Osteoblast (primary cell): ENCODE results near the gene TEX2. TPM values are rescaled to one million over a fixed set of nuclear protein-coding genes. Genes with fewer than 3 reads are reported as not detected.

Source experiments
- DNase-seq: peaks from one replicate; pipeline ENCODE4 v3.0.0; 2011; ENCODE audit warnings: low spot score, mixed read lengths; ENCODE audit not compliant: insufficient read length; ENCODE audit errors: missing footprints
- H2AFZ ChIP-seq: 2 replicates; pipeline ENCODE4 v1.6.0; 2011; ENCODE audit warnings: mild to moderate bottlenecking, low read length
- H3K27ac ChIP-seq: 2 replicates; pipeline ENCODE4 v1.5.1; 2011; ENCODE audit warnings: mild to moderate bottlenecking, low read depth, low read length, moderate library complexity
- H3K27me3 ChIP-seq: 2 replicates; pipeline ENCODE4 v1.6.0; 2012; ENCODE audit warnings: mild to moderate bottlenecking, control low read depth, inconsistent platforms, low read length, moderate library complexity; ENCODE audit not compliant: insufficient read depth
- H3K36me3 ChIP-seq: 2 replicates; pipeline ENCODE4 v1.5.1; 2011; ENCODE audit warnings: mild to moderate bottlenecking, low read length, control low read depth, moderate library complexity; ENCODE audit not compliant: insufficient read depth
- H3K4me1 ChIP-seq: 2 replicates; pipeline ENCODE4 v1.5.1; 2011; ENCODE audit warnings: mild to moderate bottlenecking, low read length, control low read depth, moderate library complexity; ENCODE audit not compliant: insufficient read depth
- H3K4me2 ChIP-seq: 2 replicates; pipeline ENCODE4 v1.6.0; 2011; ENCODE audit warnings: mild to moderate bottlenecking, low read length; ENCODE audit not compliant: insufficient read depth
- H3K4me3 ChIP-seq: fragments of 200-600 bp; sonication (generic); 3 replicates; pipeline ENCODE4 v1.5.1; 2012; ENCODE audit warnings: mild to moderate bottlenecking, low read length, inconsistent platforms; ENCODE audit not compliant: insufficient read depth
- H3K79me2 ChIP-seq: 2 replicates; pipeline ENCODE4 v1.6.0; 2012; ENCODE audit warnings: mild to moderate bottlenecking, low read length, control low read depth, inconsistent platforms; ENCODE audit not compliant: insufficient read depth
- H3K9me3 ChIP-seq: 2 replicates; pipeline ENCODE4 v1.5.1; 2011; ENCODE audit warnings: low read depth, low read length, control low read depth
- H4K20me1 ChIP-seq: 2 replicates; pipeline ENCODE4 v1.6.0; 2012; ENCODE audit warnings: mild to moderate bottlenecking, low read length, control low read depth; ENCODE audit not compliant: insufficient read depth
- total RNA-seq: library from RNA; depleted of rRNA; stranded (reverse); fragments of >200 nt; gene quantifications from 2 replicates; pipeline ENCODE4 v1.2.3, GENCODE V29; 2012
- TF ChIP-seq, protein P1 (sequence below): IDR thresholded peaks from 2 replicates; pipeline ENCODE4 v1.5.1; 2011; ENCODE audit warnings: mild to moderate bottlenecking, low read depth, low read length, moderate library complexity; ENCODE audit errors: extremely low read depth

The TEX2 gene
- total RNA-seq, 1 donor, result 17.7 TPM

DNA sequence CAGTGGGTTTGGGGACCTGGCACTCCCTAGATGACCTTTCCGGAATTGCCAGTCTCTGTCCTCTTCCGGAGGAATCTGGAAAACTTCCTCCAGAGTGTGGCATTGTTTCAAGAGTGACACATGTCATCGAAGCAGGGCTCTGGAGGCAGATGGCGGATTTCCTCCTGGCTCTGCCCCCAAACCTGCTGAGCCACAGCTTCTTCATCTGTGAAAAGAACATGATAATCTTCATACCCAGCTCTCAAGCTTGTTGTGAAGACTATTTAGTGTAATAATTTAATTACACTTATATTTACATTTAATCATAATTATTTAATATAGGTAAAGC lies 19.7 kb upstream of the TEX2 start:
- H4K20me1 ChIP-seq, result no peaks in the 10 kb centered on the region
- no peaks in the 10 kb centered on the region for H3K4me1 ChIP-seq
- H3K9me3 ChIP-seq, result no peaks in the 10 kb centered on the region
- TF ChIP-seq, protein P1, sequence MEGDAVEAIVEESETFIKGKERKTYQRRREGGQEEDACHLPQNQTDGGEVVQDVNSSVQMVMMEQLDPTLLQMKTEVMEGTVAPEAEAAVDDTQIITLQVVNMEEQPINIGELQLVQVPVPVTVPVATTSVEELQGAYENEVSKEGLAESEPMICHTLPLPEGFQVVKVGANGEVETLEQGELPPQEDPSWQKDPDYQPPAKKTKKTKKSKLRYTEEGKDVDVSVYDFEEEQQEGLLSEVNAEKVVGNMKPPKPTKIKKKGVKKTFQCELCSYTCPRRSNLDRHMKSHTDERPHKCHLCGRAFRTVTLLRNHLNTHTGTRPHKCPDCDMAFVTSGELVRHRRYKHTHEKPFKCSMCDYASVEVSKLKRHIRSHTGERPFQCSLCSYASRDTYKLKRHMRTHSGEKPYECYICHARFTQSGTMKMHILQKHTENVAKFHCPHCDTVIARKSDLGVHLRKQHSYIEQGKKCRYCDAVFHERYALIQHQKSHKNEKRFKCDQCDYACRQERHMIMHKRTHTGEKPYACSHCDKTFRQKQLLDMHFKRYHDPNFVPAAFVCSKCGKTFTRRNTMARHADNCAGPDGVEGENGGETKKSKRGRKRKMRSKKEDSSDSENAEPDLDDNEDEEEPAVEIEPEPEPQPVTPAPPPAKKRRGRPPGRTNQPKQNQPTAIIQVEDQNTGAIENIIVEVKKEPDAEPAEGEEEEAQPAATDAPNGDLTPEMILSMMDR, result no peak
- no peak overlapping the region for H3K4me3 ChIP-seq
- DNase-seq, result peak; percentile 13
- H3K27me3 ChIP-seq, result no peaks in the 10 kb centered on the region
- H3K4me2 ChIP-seq, result no peak overlapping the region
- no peaks in the 10 kb centered on the region for H3K36me3 ChIP-seq
- H3K79me2 ChIP-seq, result no peaks in the 10 kb centered on the region
- H2AFZ ChIP-seq, result no peak overlapping the region
- H3K27ac ChIP-seq, result no peak overlapping the region

GRCh38 chr17:64281962-64282752 lies 19.1 kb upstream of the TEX2 start:
- Histone ChIP-seq H3K36me3 (no peaks in the 10 kb centered on the region), H3K79me2 (no peaks in the 10 kb centered on the region), H3K27me3 (no peaks in the 10 kb centered on the region), H3K4me2 (no peak overlapping the region), H3K4me1 (no peaks in the 10 kb centered on the region), H3K27ac (no peak overlapping the region), H3K4me3 (no peak overlapping the region), H3K9me3 (no peaks in the 10 kb centered on the region), H2AFZ (no peak overlapping the region), H4K20me1 (no peaks in the 10 kb centered on the region)
- DNase-seq, result peak; percentile 89
- TF ChIP-seq, protein P1, result peak; percentile 87

DNA sequence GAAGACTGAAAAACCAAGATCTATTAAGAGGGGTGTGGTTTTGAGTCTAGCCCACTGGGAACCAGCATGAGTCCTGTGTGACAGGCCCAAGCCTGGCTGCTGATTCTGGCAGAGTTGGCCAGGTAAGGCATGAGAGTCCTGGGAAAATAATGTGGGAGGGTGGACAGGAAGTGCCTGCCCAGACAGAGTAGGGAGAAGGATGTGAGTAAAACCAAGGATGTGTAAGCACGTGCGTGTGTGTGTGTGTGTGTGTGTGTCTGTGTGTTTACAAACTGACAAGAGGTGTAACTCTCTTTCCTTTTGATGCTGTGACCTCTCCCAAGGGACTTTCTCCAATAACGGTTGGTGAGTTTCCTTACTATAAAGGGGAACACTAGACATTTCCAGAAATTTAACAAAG lies 15.6 kb upstream of the TEX2 start:
- TF ChIP-seq, protein P1, result no peak
- Histone ChIP-seq H3K27ac (no peak overlapping the region), H4K20me1 (no peaks in the 10 kb centered on the region), H3K79me2 (no peaks in the 10 kb centered on the region), H3K4me3 (no peak overlapping the region), H3K36me3 (no peaks in the 10 kb centered on the region), H3K27me3 (no peaks in the 10 kb centered on the region), H3K4me1 (no peaks in the 10 kb centered on the region), H3K9me3 (no peaks in the 10 kb centered on the region), H3K4me2 (no peak overlapping the region), H2AFZ (peak overlapping the region; percentile 25)
- no peak for DNase-seq

DNA sequence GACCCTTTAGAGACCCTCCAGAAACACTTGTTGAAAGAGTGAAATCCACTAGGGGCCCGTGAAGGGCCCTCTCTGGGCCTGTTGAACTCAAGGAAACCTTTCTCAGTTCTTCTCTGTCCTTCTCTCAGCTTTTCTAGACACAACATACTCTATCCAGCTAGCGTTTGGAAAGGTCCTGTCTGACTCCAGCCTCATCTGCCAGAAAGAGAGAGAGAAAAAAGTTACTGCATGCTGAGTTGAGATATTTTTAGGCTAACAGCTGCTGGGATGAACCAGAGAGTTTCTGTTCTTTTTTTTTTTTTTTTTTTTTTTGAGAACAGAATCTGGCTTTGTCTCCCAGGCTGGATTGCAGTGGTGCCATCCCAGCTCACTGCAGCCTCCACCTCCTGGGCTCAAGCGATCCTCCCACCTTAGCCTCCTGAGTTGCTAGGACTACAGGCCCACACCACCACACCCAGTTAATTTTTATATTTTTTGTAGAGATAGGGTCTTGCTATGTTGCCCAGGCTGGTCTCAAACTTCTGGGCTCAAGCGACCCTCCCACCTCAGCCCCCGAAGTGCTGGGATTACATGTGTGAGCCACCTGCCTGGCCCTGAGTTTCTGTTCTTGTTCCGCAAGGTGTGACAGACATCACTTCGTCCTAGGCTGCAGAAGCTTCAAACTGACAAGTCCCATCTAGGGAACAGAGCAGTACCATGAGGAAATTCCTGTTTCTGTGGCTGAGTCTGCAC lies 14.9 kb upstream of the TEX2 start:
- no peak overlapping the region for H3K4me2 ChIP-seq
- no peaks in the 10 kb centered on the region for H3K4me1 ChIP-seq
- H3K79me2 ChIP-seq, result no peaks in the 10 kb centered on the region
- no peaks in the 10 kb centered on the region for H3K27me3 ChIP-seq
- TF ChIP-seq, protein P1, result no peak
- H3K4me3 ChIP-seq, result no peak overlapping the region
- no peaks in the 10 kb centered on the region for H3K36me3 ChIP-seq
- peak overlapping the region; percentile 25 for H2AFZ ChIP-seq
- H3K9me3 ChIP-seq, result no peaks in the 10 kb centered on the region
- DNase-seq, result no peak
- H3K27ac ChIP-seq, result no peak overlapping the region
- H4K20me1 ChIP-seq, result no peaks in the 10 kb centered on the region
